HG03108 (cell line): Measurements from ENCODE around the gene OGG1.

ENCODE experiments used
- ATAC-seq: cut with Tn5 transposase; IDR thresholded peaks from one replicate; pipeline ENCODE4 v1.9.1; 2021; ENCODE audit warnings: moderate library complexity; ENCODE audit not compliant: unreplicated experiment

OGG1 gene

DNA sequence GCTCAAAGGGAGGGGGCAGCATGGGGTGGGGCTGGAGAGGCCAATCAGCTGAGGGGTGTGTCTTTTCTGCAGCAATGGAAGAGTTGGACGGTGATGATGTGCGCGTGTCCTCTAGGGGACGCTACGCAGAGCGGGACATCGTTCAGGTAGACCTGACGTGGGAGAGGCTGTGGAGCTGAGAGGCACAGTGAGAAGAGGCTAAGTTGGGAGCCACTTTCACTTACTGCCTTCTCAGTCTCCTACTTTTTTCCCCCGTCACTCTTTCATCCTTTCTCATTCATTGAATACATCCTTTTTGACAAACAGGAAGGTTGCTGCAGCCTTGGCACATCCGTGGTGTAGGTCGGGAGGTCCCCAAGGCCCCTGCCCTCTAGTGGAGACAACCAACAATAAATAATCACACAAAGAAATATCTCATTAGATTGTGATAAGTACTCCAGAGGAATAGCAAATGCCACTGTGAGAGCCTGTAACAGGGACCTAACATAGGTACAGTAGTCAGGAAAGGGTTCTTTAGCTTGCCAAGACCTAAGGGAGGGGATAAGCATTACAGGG lies 22.6 kb upstream of the OGG1 start:
- ATAC-seq = no peak

DNA sequence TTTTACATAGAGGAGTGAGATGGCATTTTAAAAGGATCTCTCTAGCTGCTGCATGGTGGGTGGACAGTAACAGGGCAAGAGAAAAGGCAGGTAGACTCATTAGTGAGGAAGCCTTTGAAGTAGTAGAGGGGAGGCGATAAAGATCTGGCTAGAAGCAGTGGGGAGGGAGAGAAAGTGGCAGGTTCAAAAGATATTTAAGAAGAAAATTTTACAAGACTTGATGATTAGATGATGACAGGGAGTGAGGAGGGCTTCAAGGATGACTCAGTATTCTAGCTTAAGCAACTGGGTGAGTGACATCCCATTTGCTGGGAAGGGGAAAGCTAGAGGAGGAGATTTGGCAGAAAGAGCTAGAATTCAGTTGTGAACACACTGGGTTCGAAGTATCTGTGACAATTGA lies 22.0 kb upstream of the OGG1 start:
- ATAC-seq = no peak

DNA sequence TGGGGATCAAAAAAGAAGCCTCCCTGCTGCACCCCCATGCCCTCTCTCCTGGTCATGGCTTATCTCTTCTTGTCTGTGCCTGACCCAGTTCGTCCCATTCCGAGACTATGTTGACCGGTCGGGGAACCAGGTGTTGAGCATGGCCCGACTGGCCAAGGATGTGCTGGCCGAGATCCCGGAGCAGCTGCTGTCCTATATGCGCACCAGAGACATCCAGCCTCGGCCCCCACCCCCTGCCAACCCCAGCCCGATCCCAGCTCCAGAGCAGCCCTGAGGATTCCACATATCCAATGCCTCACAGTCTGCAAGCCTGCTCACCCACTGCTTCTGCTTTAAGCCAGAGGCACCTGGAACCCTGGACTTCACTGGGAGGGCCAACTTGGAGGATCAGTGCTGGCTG lies 20.3 kb upstream of the OGG1 start:
- ATAC-seq = no peak

DNA sequence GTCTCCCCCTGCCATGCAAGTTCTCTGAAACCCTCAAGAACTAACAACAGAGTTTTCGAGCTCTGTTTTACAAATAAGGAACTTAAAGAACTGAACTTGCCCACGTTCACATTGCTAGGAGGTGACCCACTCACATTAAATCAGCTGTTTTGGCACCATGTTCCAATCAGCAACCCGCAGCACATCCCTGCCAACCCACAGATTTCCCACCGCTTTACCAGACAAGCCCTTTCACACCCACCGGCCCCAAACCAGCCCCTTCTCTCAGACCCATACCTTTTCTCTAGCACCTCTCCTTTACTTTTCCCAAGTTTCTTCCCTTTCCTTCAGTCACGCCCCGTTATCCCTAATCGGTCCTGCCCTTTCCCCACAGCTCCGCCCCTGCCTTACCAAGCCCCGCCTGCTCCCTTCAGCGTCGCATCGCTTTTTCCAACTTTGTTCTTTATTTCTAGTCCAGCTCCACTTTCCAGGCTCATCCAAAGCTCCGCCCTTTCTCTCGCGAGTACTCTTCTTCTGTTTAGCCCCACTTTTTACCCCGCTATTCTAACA lies 19.0 kb upstream of the OGG1 start:
- ATAC-seq = peak; percentile 33

DNA sequence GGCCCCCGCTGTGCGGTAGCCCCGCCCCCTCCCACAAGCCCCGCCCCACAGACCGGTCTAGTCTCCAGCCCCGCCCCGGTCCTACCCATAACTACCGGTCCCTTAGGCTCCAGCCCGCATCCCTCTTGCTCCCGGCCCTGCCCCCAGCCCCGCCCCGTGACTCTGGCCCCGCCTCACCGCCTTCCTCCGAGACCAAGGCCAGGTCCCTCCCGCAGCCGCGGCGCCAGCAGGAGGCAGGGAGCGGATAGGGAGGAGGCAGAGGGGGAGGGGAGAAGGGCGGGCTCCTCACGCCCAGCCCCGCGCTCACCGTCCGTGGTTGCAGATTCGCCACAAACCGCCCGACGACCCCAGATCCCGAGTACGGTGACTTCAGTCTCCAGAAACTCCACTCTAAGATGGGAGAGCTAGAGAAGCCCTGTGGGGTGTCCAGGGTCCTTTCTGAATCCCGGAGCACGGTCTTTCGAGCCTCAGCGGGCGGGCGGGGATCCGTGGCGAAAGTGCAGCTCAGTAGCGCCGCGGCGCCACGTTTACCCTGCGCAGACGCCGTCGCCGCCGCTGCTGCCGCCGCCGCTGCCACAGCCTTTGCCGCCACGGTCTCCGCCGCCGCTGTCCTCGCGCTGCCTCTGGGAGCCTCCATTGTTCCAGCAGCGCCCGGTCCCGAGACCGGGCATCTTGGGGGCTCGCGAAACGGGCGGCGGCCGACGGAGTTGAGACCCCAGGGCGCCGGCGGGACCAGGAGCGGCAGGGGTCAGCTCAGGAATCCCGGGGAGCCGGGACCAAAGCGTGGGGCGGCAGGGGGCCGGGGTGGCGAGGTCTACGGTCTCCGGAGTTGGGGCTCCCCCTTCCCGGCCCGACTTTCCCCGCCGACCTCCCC lies 18.3 kb upstream of the OGG1 start, which contains the start of gene BRPF1:
Gene BRPF1, plus strand, starts transcription at position 530 of the 874 bp plus-strand sequence. CDS start 2,406 bp downstream, outside the sequence.
- ATAC-seq = peak; percentile 86

DNA sequence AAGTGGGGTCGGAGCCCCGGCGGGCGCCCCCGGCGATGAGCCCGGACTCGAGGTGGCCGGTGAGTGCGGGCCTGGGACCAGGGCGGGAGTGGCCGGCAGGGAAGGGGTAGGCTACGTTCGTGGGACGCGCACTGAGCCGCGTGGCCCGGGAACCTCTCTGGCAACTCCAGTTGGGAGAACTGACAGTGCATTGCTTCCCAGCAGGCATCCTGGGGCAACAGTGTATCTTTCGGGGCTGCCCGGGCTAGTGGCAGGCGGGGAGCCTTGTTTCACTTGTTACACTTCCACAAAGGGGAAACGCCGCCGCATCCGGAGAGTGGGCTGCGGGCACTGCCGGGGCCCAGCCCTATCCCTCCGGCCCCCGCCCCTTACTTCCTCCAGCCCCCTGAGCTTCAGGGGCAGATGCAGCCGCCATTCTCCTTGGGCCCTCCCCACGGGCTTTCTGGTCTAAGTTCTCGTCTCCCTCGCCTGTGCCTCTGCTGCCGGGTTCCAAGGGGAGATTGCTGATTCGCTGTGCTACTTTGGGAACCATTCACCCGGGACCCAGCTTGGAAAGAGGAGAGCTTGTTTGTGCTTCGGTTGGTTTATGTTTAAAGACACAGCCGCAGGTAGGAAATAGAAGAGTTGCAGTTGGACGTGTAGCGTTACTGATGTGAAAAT lies 17.5 kb upstream of the OGG1 start:
- ATAC-seq = no peak

DNA sequence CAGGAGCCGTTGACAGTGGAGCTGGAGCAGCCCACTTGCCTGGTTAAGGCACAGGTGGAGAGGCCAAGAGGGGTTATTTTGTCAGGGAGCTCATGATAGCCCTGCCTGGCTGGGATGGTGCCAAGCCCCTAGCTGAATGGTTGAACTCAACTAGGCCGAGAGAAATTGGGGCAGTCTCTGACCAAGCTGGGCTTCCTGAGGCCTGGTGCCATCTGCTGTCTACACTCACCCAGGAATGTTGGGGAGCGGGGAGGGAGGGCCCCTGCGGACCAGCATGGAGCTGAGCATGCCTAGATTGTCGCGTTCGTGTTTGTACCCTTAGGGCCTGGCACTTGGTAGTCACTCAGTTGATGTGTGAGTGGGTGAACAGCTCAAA lies 17.0 kb upstream of the OGG1 start:
- no peak for ATAC-seq

DNA sequence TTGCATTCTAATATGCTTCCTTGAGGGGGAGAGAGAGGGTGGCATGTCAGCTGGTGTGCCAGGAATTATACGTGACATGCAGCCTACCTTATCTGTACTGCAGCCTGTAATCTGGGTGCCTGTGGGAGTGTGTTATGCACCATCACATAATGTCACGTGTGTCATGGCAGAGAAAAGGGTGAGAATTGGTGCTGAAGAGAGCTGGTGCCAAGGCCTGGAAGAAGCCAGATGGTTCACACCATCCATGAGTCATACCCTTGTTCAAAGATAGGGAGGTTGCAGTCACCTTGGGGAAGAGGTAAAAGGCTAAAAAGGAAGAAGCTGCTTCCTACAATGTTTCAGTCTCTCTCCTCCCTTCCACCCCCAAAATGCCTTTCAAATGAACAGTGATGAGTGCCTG lies 12.9 kb upstream of the OGG1 start:
- ATAC-seq = no peak

DNA sequence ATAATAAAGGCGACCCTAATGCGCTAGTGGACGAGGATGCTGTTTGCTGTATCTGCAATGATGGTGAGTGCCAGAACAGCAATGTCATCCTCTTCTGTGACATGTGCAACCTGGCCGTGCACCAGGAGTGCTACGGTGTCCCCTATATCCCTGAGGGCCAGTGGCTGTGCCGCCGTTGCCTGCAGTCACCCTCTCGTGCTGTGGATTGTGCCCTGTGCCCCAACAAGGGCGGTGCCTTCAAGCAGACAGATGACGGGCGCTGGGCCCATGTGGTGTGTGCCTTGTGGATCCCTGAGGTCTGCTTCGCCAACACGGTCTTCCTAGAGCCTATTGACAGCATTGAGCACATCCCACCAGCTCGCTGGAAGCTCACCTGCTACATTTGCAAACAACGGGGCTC lies 10.6 kb upstream of the OGG1 start:
- no peak for ATAC-seq

DNA sequence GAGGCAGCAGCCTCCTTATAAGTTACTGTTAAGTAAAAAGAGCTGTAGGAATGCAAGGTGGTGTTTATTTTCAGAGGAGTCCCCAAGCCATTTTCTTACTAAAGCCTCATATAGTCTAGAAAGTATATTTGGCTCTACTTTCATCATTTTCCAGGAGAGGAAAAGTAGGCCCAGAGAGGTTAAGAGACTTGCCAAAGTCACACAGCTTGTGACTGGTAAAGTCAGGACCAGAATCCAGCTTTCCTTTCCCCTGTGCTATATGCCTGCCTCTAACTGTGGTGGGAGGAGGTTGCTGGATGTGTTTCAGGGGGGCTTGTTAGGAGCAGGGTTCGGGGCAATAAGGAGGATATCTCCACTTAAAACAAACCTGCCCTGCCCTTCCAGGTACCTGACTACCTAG lies 7.2 kb upstream of the OGG1 start:
- no peak for ATAC-seq

DNA sequence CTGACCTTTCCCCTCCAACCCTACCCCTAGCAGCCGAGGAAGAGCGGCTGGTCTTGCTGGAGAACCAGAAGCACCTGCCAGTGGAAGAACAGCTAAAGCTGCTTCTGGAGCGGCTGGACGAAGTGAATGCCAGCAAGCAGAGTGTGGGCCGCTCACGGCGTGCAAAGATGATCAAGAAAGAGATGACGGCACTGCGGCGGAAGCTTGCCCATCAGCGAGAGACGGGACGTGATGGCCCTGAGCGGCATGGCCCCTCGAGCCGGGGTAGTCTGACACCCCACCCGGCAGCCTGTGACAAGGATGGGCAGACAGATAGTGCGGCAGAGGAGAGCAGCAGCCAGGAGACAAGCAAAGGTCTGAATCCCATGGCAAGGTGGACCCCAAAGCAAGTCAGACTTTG lies 6.2 kb upstream of the OGG1 start:
- ATAC-seq = no peak

DNA sequence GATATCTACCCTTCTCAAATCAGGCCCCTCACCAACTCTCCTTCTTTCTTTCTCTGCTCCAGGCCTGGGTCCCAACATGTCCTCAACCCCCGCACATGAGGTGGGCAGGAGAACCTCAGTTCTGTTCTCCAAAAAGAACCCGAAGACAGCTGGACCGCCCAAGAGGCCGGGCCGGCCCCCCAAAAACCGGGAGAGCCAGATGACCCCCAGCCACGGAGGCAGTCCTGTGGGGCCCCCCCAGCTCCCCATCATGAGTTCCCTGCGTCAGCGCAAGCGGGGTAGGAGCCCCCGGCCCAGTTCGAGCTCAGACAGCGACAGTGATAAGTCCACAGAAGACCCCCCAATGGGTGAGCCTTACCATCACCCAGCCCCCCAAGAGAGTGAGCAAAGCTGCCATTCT lies 5.6 kb upstream of the OGG1 start:
- no peak for ATAC-seq

DNA sequence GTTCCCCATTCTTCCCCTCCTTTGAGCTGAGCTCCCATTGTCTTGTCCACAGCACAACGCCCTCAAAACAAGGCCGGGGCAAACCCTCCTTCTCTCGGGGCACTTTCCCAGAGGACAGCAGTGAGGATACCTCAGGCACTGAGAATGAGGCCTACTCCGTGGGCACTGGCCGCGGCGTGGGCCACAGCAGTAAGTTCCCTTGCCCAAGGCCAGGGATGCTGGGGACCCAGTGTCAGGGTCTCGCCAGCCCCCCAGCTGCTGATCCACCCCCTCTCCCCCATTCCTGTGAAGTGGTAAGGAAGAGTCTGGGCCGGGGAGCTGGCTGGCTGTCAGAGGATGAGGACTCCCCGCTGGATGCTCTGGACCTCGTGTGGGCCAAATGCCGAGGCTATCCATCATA lies 4.2 kb upstream of the OGG1 start:
- no peak for ATAC-seq

DNA sequence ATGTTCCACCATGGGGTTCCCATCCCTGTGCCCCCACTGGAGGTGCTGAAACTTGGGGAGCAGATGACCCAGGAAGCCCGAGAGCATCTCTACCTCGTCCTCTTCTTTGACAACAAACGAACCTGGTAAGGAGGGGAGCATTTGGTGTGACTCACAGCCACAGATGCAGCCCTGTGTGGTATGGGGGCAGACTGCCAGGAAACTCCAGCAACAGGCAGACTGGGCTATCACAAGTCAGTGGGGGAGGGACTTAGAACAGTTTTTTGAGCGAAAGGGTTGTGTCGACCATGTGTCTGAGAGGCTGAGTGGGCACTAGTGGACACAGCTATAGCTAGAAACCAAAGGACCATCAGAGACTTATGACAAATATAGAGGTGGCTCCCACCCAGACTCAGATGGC lies 3.4 kb upstream of the OGG1 start:
- ATAC-seq = no peak

DNA sequence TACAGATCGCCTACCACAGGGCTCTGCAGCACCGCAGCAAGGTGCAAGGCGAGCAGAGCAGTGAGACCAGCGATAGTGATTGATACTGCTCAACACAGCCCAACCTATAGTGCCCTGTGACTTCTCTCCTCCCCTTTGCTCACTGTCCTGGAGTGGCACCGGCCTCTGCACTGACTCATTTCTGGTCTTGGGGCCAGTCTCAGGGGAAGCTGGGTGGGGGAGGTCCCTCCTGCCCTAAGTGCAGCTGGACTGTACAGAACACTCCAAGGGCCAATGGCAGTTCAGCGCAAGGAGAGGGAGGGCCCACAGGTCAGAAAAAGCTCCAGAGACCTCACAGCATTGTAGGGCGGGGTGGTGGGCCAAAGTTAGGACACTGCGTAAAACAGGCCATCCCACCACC lies 2.5 kb upstream of the OGG1 start:
- peak; percentile 21 for ATAC-seq

DNA sequence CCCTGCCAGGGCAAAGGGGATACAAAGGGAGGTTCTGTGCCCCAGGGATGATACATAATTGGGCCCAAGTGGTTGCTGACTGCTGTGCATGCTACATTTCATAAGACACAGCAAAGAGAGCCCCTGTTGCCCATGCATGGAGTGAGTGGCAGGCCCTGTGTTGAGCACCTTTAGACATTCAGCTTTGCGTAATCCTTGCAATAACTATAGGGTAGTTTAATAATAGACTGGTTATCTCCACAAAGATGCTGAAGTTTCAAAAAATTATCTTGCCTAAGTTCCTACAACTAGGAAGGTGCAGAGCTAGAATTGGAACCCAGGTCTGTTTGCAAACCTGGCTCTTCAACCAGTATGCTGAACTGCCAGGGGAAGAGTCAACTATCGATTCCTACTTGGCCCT lies 1.7 kb upstream of the OGG1 start:
- ATAC-seq = no peak

DNA sequence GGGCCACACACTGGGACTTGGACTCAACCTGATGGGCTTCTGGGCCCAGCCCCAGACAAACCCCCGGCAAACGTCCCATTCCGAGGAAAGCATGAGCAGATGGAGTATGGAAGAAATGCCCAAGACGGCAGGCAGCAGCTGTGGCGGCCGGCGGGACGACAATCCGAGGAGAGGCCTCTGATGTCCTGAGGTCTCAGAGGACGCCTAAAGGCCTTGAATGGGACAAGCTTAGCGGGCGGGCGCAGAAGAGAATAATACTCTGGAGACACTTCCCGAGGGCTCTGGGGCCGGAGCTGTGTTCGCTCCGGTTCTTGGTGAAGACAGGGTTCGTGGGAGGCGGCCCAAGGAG lies 482 bp upstream of the OGG1 start:
- ATAC-seq = no peak

DNA sequence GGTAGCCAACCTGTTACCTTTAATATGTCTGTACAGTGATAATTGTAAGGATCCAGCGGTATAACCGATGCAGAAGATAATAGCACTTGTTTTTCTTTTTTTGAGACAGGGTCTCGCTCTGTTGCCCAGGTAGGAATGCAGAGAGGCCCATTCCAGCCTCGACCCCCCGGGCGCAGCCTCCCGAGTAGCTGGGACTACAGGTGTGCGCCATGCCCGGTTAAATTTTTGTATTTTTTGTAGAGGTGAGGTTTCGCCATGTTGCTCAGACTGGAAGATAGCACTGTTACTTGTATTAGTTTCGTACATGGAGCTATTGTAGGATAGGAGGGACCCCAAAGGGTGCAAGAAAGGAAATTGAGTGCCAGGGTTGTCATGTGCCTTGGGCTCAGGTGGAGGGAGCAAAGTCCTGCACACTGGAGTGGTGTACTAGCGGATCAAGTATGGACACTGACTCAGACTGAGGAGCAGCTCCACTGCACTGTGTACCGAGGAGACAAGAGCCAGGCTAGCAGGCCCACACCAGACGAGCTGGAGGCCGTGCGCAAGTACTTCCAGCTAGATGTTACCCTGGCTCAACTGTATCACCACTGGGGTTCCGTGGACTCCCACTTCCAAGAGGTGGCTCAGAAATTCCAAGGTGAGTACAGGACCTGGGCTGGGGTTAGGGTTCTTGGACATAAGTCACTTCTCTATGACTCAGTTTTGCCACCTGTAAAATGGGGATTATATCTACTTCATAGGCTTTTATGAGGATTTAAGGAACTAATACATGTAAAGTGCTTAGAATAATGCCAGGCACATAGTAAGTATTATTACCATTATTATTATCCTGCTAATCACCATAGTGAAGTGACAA lies 1.0 kb downstream of the OGG1 start:
- ATAC-seq = no peak

DNA sequence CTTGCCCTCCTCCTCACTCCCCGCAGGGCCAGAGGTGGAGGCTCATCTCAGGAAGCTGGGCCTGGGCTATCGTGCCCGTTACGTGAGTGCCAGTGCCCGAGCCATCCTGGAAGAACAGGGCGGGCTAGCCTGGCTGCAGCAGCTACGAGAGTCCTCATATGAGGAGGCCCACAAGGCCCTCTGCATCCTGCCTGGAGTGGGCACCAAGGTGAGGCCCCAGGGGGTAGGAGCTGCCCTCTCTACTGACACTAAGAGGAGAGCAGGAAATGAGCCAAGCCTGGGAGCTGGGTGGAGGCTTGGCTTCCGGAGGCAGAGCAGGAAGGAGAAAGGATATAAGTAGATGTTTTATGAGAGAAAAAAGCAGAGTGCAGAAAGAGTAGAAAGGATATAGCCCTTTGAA lies 4.9 kb downstream of the OGG1 start:
- ATAC-seq = no peak

DNA sequence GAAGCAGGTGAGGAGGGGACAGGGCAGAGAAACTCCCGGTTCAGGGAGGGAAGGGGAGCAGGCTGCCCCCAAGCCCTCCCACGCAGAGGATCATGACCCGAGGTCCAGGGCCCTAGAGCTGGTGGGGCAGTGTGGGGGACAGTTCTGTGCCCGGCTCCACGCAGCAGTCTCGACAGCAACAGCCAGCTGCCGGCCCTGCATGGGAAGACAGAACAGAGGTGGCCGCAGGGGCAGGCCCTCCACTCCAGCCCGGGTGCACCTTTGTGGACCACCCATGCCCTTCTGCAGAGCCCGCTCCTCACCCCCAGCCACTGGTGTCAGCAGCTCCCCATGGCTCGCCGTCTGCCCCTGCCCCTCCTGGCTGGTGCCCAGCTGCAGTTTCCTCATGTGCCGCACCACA lies 7.7 kb downstream of the OGG1 start:
- no peak for ATAC-seq
